B cell (primary cell): ENCODE measurements around the gene NMNAT3. TPM values are rescaled to one million over a fixed set of nuclear protein-coding genes. Genes with fewer than 3 reads are reported as not detected.

ENCODE experiments used
- ATAC-seq: fragments of 200-7000 bp; cut with Tn5 transposase; one replicate; pipeline ENCODE4 v1.10.0; 2021; ENCODE audit warnings: low read depth, mild to moderate bottlenecking, moderate number of reproducible peaks, moderate library complexity
- CTCF ChIA-PET: fragments of 350-600 bp; sonication (Branson Sonifier 250); formaldehyde crosslinking; loops from one replicate; lab custom pipeline; 2021; ENCODE audit warnings: antibody characterized with exemption, inconsistent platforms; lab: Charles Lee
- POLR2A ChIA-PET: fragments of 350-600 bp; sonication (Branson Sonifier 250); formaldehyde crosslinking; loops from one replicate; lab custom pipeline; 2021; ENCODE audit warnings: antibody characterized with exemption; lab: Charles Lee
- DNase-seq: peaks from one replicate; pipeline ENCODE4 v3.0.0; 2013
- H2AFZ ChIP-seq: 2 replicates; pipeline ENCODE4 v1.6.1; 2012; ENCODE audit warnings: mild to moderate bottlenecking, low read depth, low read length; ENCODE audit not compliant: insufficient read depth, poor library complexity, severe bottlenecking
- H3K27ac ChIP-seq, 2 donors: 1 replicate in 1 of 2; 2 replicates in 1 of 2; pipeline ENCODE4 v1.5.1; 2012 to 2013; ENCODE audit warnings: low read length in 2 of 2, mild to moderate bottlenecking in 2 of 2, moderate library complexity in 1 of 2
- H3K27me3 ChIP-seq, 4 experiments: fragments of 200-600 bp in 1 of 4; sonication (generic) in 1 of 4; replicated peaks in 1 of 4; 1 replicate in 2 of 4; 2 replicates in 2 of 4; pipeline versions ENCODE4 v1.6.1 to v1.7.0; 2013 to 2016; ENCODE audit warnings: low read length in 3 of 4, mild to moderate bottlenecking in 2 of 4, mixed read lengths in 1 of 4, moderate library complexity in 1 of 4; ENCODE audit not compliant: insufficient read depth in 4 of 4, control insufficient read depth in 3 of 4; ENCODE audit errors: control extremely low read depth in 1 of 4
- H3K36me3 ChIP-seq, 2 experiments: replicated peaks in 1 of 2; 1 replicate in 1 of 2; 2 replicates in 1 of 2; pipeline versions ENCODE4 v1.6.1 to v1.7.1; 2013; ENCODE audit warnings: low read length in 1 of 2; ENCODE audit not compliant: insufficient read depth in 2 of 2, control insufficient read depth in 1 of 2; ENCODE audit errors: control extremely low read depth in 1 of 2, extremely low read depth in 1 of 2
- H3K4me1 ChIP-seq, 2 donors: fragments of 200-600 bp in 1 of 2; sonication (generic) in 1 of 2; 1 replicate in 1 of 2; 2 replicates in 1 of 2; pipeline versions ENCODE4 v1.5.1 to v1.6.1; 2013 to 2017; ENCODE audit warnings: low read length in 2 of 2; ENCODE audit not compliant: control insufficient read depth in 2 of 2, insufficient read depth in 2 of 2
- H3K4me2 ChIP-seq: replicated peaks from 2 replicates; pipeline ENCODE3; 2012; ENCODE audit warnings: mild to moderate bottlenecking, low read depth, low read length; ENCODE audit not compliant: poor library complexity, severe bottlenecking
- H3K4me3 ChIP-seq, 5 experiments: fragments of 200-600 bp in 1 of 5; sonication (generic) in 1 of 5; 1 replicate in 3 of 5; 2 replicates in 2 of 5; pipeline versions ENCODE4 v1.5.1 to v1.7.0; 2011 to 2016; ENCODE audit warnings: low read length in 4 of 5, mild to moderate bottlenecking in 4 of 5, low read depth in 2 of 5, control low read depth in 1 of 5, moderate library complexity in 1 of 5; ENCODE audit not compliant: insufficient read depth in 1 of 5; ENCODE audit errors: control extremely low read depth in 1 of 5, extremely low read depth in 1 of 5
- H3K79me2 ChIP-seq: fragments of 200-600 bp; sonication (generic); one replicate; pipeline ENCODE4 v1.6.0; 2016; ENCODE audit warnings: low read length; ENCODE audit not compliant: control insufficient read depth, insufficient read depth
- H3K9ac ChIP-seq: fragments of 200-600 bp; sonication (generic); 2 replicates; pipeline ENCODE4 v1.6.1; 2017; ENCODE audit warnings: mild to moderate bottlenecking, low read length, moderate library complexity
- H3K9me3 ChIP-seq, 3 donors: one replicate each; pipeline versions ENCODE4 v1.6.1 to v1.7.1; 2013; ENCODE audit warnings: low read length in 2 of 3; ENCODE audit not compliant: control insufficient read depth in 2 of 3, insufficient read depth in 1 of 3; ENCODE audit errors: control extremely low read depth in 1 of 3
- H4K20me1 ChIP-seq: 2 replicates; pipeline ENCODE4 v1.6.0; 2012; ENCODE audit warnings: mild to moderate bottlenecking, low read length; ENCODE audit not compliant: insufficient read depth, control insufficient read depth, poor library complexity, severe bottlenecking
- H3K27ac Mint-ChIP-seq: one replicate; pipeline ENCODE4 v1.8.0; 2021; ENCODE audit warnings: mixed read lengths
- H3K27me3 Mint-ChIP-seq: one replicate; pipeline ENCODE4 v1.8.0; 2021; ENCODE audit warnings: mixed read lengths
- H3K4me1 Mint-ChIP-seq: one replicate; pipeline ENCODE4 v1.8.0; 2021; ENCODE audit warnings: mixed read lengths
- H3K4me3 Mint-ChIP-seq: one replicate; pipeline ENCODE4 v1.8.0; 2021; ENCODE audit warnings: mixed read lengths
- H3K9me3 Mint-ChIP-seq: one replicate; pipeline ENCODE4 v1.8.0; 2022; ENCODE audit warnings: mixed read lengths; ENCODE audit not compliant: insufficient read depth
- CTCF ChIP-seq: fragments of 200-600 bp; IDR thresholded peaks from one replicate; pipeline ENCODE4 v1.8.0; 2022; ENCODE audit warnings: antibody characterized with exemption, mild to moderate bottlenecking
- EZH2 ChIP-seq: IDR thresholded peaks from 2 replicates; pipeline ENCODE4 v1.6.1; 2012; ENCODE audit warnings: borderline replicate concordance, low read depth, mild to moderate bottlenecking, moderate library complexity, low read length; ENCODE audit not compliant: insufficient read depth, poor library complexity, severe bottlenecking
- WGBS: methylation state at CpG from one replicate; pipeline ENCODE4 v1.1.5; 2013; ENCODE audit warnings: missing lambda C conversion rate; ENCODE audit not compliant: insufficient coverage; 5-methylcytosine and 5-hydroxymethylcytosine counted together
- intact Hi-C: fragments of 100-400 bp; cut with micrococcal nuclease; formaldehyde crosslinking; loops from one replicate; pipeline ENCODE4 v1.10.0; 2022
- polyA plus RNA-seq: library from polyadenylated mRNA; depleted of rRNA; stranded (reverse); fragments of >200 nt; gene quantifications from 2 replicates; pipeline ENCODE4 v1.2.3, GENCODE V29; 2012
- total RNA-seq, 2 donors: library from RNA; stranded (reverse); fragments of 120-200 nt in 1 of 2; gene quantifications; 1 replicate in 1 of 2; 2 replicates in 1 of 2; pipeline versions ENCODE4 v1.2.3 to v1.2.4, GENCODE V29; 2013 to 2022

The NMNAT3 gene
- total and polyA plus RNA-seq, 2 donors (not counting 1 experiment from before 2014, with no cell fraction given), result 1.9 to 3.3 TPM

- peaks cover 16% of the 10 kb centered on the region for H3K27me3 Mint-ChIP-seq
- Histone ChIP-seq H3K4me1 (no peaks in the 10 kb centered on the region), H3K36me3 (no peaks in the 10 kb centered on the region), H3K27ac (no peak overlapping the region), H3K9ac (no peak overlapping the region), H3K27me3 (no peaks in the 10 kb centered on the region), H3K79me2 (no peaks in the 10 kb centered on the region), H3K9me3 (no peaks in the 10 kb centered on the region), H3K4me3 (no peak overlapping the region), H4K20me1 (no peaks in the 10 kb centered on the region), H3K4me2 (no peak overlapping the region), H2AFZ (no peak overlapping the region)
- no peaks in the 10 kb centered on the region for H3K9me3 Mint-ChIP-seq
- WGBS, result no CpG with 5 or more reads among the region's 3 CpGs
- ChIA-PET CTCF (no interaction called here), POLR2A (no interaction called here)
- no peak overlapping the region for H3K27ac Mint-ChIP-seq
- TF ChIP-seq CTCF, result no peak
- H3K4me3 Mint-ChIP-seq, result no peak overlapping the region
- no peaks in the 10 kb centered on the region for H3K4me1 Mint-ChIP-seq
- intact Hi-C loops, result no loop called here
- ATAC-seq (no peak), DNase-seq (no peak)
Measured at GRCh38 chr3:139710212-139710611, 32.4 kb upstream of the NMNAT3 start.

GRCh38 chr3:139705631-139706030 is 27.9 kb upstream of the NMNAT3 start:
- Histone ChIP-seq H3K79me2 (no peaks in the 10 kb centered on the region), H3K4me1 (no peaks in the 10 kb centered on the region), H3K4me3 (no peak overlapping the region), H3K9me3 (no peaks in the 10 kb centered on the region), H2AFZ (no peak overlapping the region), H3K27ac (no peak overlapping the region), H4K20me1 (no peaks in the 10 kb centered on the region), H3K9ac (no peak overlapping the region), H3K36me3 (no peaks in the 10 kb centered on the region), H3K4me2 (no peak overlapping the region), H3K27me3 (peaks cover 0 to 3% (median 0%) of the 10 kb centered on the region in 4 experiments)
- no peaks in the 10 kb centered on the region for H3K9me3 Mint-ChIP-seq
- peaks cover 10% of the 10 kb centered on the region for H3K27me3 Mint-ChIP-seq
- 100% methylated on average over 1 of the region's 3 CpGs for WGBS
- intact Hi-C loops, result no loop called here
- ATAC-seq (no peak), DNase-seq (no peak)
- H3K4me3 Mint-ChIP-seq, result no peak overlapping the region
- no peaks in the 10 kb centered on the region for H3K4me1 Mint-ChIP-seq
- H3K27ac Mint-ChIP-seq, result no peak overlapping the region
- TF ChIP-seq CTCF (no peak), EZH2 (no peak)
- CTCF ChIA-PET, result no interaction called here
- POLR2A ChIA-PET, result no interaction called here
